ENCODE data around the gene AMDHD2.

The AMDHD2 gene

GRCh38 chr16:2516391-2517240, 3.6 kb upstream of the AMDHD2 start:
- Histone ChIP-seq H3K9ac (ENCODE audit: low read length in 5 of 5) (peak overlapping the region; percentile 25 to 98 (median 55)), H3K36me3 (ENCODE audit: control insufficient read depth in 5 of 5, insufficient read depth in 5 of 5, low read length in 5 of 5) (peaks cover 0 to 9% (median 5%) of the 10 kb centered on the region in 5 donors), H3K27ac (ENCODE audit: low read depth, low read length) (peak overlapping the region; percentile 84), H3K27me3 (ENCODE audit: control insufficient read depth in 5 of 5, insufficient read depth in 4 of 5, low read length in 5 of 5) (no peaks in the 10 kb centered on the region), H3K4me3 (ENCODE audit: low read depth in 1 of 5, low read length in 5 of 5) (peak overlapping the region; percentile 42 to 96 (median 90)), H3K9me3 (ENCODE audit: control insufficient read depth in 5 of 5, low read length in 5 of 5) (no peaks in the 10 kb centered on the region), H3K4me1 (ENCODE audit: control insufficient read depth in 5 of 5, insufficient read depth in 5 of 5, low read length in 5 of 5) (peaks cover 27 to 82% (median 74%) of the 10 kb centered on the region in 5 donors)

GRCh38 chr16:2517954-2518605, 2.1 kb upstream of the AMDHD2 start:
- peak overlapping the region in 1 of 5 donors; percentile 90 for H3K4me3 ChIP-seq (ENCODE audit: low read depth in 1 of 5, low read length in 5 of 5)
- H3K9ac ChIP-seq (ENCODE audit: low read length in 5 of 5): peak overlapping the region in 4 of 5 donors; percentile 31 to 66 (median 40)
- H3K36me3 ChIP-seq (ENCODE audit: control insufficient read depth in 5 of 5, insufficient read depth in 5 of 5, low read length in 5 of 5): peaks cover 0 to 12% (median 7%) of the 10 kb centered on the region in 5 donors

GRCh38 chr16:2518823-2519710, 1.1 kb upstream of the AMDHD2 start:
- Histone ChIP-seq H3K9me3 (ENCODE audit: control insufficient read depth in 5 of 5, low read length in 5 of 5) (no peaks in the 10 kb centered on the region), H3K27me3 (ENCODE audit: control insufficient read depth in 5 of 5, insufficient read depth in 4 of 5, low read length in 5 of 5) (no peaks in the 10 kb centered on the region), H3K36me3 (ENCODE audit: control insufficient read depth in 5 of 5, insufficient read depth in 5 of 5, low read length in 5 of 5) (peaks cover 0 to 22% (median 17%) of the 10 kb centered on the region in 5 donors), H3K4me1 (ENCODE audit: control insufficient read depth in 5 of 5, insufficient read depth in 5 of 5, low read length in 5 of 5) (peaks cover 27 to 63% (median 63%) of the 10 kb centered on the region in 5 donors), H3K9ac (ENCODE audit: low read length in 5 of 5) (peak overlapping the region in 2 of 5 donors; percentile 44 to 66), H3K27ac (ENCODE audit: low read depth, low read length) (peak overlapping the region; percentile 84), H3K4me3 (ENCODE audit: low read depth in 1 of 5, low read length in 5 of 5) (peak overlapping the region in 3 of 5 donors; percentile 4 to 90 (median 38))

More at GRCh38 chr16:2517954-2518605, 2.1 kb upstream of the AMDHD2 start:
- no peaks in the 10 kb centered on the region for H3K9me3 ChIP-seq (ENCODE audit: control insufficient read depth in 5 of 5, low read length in 5 of 5)
- no peaks in the 10 kb centered on the region for H3K27me3 ChIP-seq (ENCODE audit: control insufficient read depth in 5 of 5, insufficient read depth in 4 of 5, low read length in 5 of 5)
- H3K4me1 ChIP-seq (ENCODE audit: control insufficient read depth in 5 of 5, insufficient read depth in 5 of 5, low read length in 5 of 5): peaks cover 27 to 67% (median 67%) of the 10 kb centered on the region in 5 donors
- H3K27ac ChIP-seq (ENCODE audit: low read depth, low read length): peak overlapping the region; percentile 84

- peaks cover 27 to 61% (median 60%) of the 10 kb centered on the region in 5 donors for H3K4me1 ChIP-seq (ENCODE audit: control insufficient read depth in 5 of 5, insufficient read depth in 5 of 5, low read length in 5 of 5)
- H3K4me3 ChIP-seq (ENCODE audit: low read depth in 1 of 5, low read length in 5 of 5): peak overlapping the region in 4 of 5 donors; percentile 4 to 77 (median 38)
- peak overlapping the region; percentile 84 for H3K27ac ChIP-seq (ENCODE audit: low read depth, low read length)
- no peaks in the 10 kb centered on the region for H3K27me3 ChIP-seq (ENCODE audit: control insufficient read depth in 5 of 5, insufficient read depth in 4 of 5, low read length in 5 of 5)
- H3K9me3 ChIP-seq (ENCODE audit: control insufficient read depth in 5 of 5, low read length in 5 of 5): no peaks in the 10 kb centered on the region
- H3K36me3 ChIP-seq (ENCODE audit: control insufficient read depth in 5 of 5, insufficient read depth in 5 of 5, low read length in 5 of 5): peaks cover 0 to 28% (median 22%) of the 10 kb centered on the region in 5 donors
- H3K9ac ChIP-seq (ENCODE audit: low read length in 5 of 5): peak overlapping the region in 2 of 5 donors; percentile 44 to 66
These were observed 475 bp upstream of the AMDHD2 start for GRCh38 chr16:2519711-2520080.

GRCh38 chr16:2520784-2521531, 787 bp downstream of the AMDHD2 start:
- peak overlapping the region; percentile 33 to 77 (median 64) for H3K9ac ChIP-seq (ENCODE audit: low read length in 5 of 5)
- peaks cover 0 to 34% (median 28%) of the 10 kb centered on the region in 5 donors for H3K36me3 ChIP-seq (ENCODE audit: control insufficient read depth in 5 of 5, insufficient read depth in 5 of 5, low read length in 5 of 5)
- peak overlapping the region in 4 of 5 donors; percentile 62 to 77 (median 70) for H3K4me3 ChIP-seq (ENCODE audit: low read depth in 1 of 5, low read length in 5 of 5)
- H3K9me3 ChIP-seq (ENCODE audit: control insufficient read depth in 5 of 5, low read length in 5 of 5): no peaks in the 10 kb centered on the region
- H3K4me1 ChIP-seq (ENCODE audit: control insufficient read depth in 5 of 5, insufficient read depth in 5 of 5, low read length in 5 of 5): peaks cover 21 to 49% (median 48%) of the 10 kb centered on the region in 5 donors
- peak overlapping the region; percentile 62 for H3K27ac ChIP-seq (ENCODE audit: low read depth, low read length)
- H3K27me3 ChIP-seq (ENCODE audit: control insufficient read depth in 5 of 5, insufficient read depth in 4 of 5, low read length in 5 of 5): no peaks in the 10 kb centered on the region

- no peak overlapping the region for H3K27ac ChIP-seq (ENCODE audit: low read depth, low read length)
- H3K9me3 ChIP-seq (ENCODE audit: control insufficient read depth in 5 of 5, low read length in 5 of 5): no peaks in the 10 kb centered on the region
- H3K27me3 ChIP-seq (ENCODE audit: control insufficient read depth in 5 of 5, insufficient read depth in 4 of 5, low read length in 5 of 5): no peaks in the 10 kb centered on the region
- H3K4me3 ChIP-seq (ENCODE audit: low read depth in 1 of 5, low read length in 5 of 5): no peak overlapping the region
- peaks cover 6 to 21% (median 19%) of the 10 kb centered on the region in 5 donors for H3K4me1 ChIP-seq (ENCODE audit: control insufficient read depth in 5 of 5, insufficient read depth in 5 of 5, low read length in 5 of 5)
- H3K9ac ChIP-seq (ENCODE audit: low read length in 5 of 5): no peak overlapping the region
- peaks cover 0 to 60% (median 48%) of the 10 kb centered on the region in 5 donors for H3K36me3 ChIP-seq (ENCODE audit: control insufficient read depth in 5 of 5, insufficient read depth in 5 of 5, low read length in 5 of 5)
These were observed 3.6 kb downstream of the AMDHD2 start for GRCh38 chr16:2523801-2524231.

GRCh38 chr16:2524339-2524938, 4.3 kb downstream of the AMDHD2 start:
- H3K9me3 ChIP-seq (ENCODE audit: control insufficient read depth in 5 of 5, low read length in 5 of 5): no peaks in the 10 kb centered on the region
- peaks cover 0 to 60% (median 51%) of the 10 kb centered on the region in 5 donors for H3K36me3 ChIP-seq (ENCODE audit: control insufficient read depth in 5 of 5, insufficient read depth in 5 of 5, low read length in 5 of 5)
- no peak overlapping the region for H3K27ac ChIP-seq (ENCODE audit: low read depth, low read length)
- peak overlapping the region in 1 of 5 donors; percentile 19 for H3K9ac ChIP-seq (ENCODE audit: low read length in 5 of 5)
- H3K4me3 ChIP-seq (ENCODE audit: low read depth in 1 of 5, low read length in 5 of 5): no peak overlapping the region
- no peaks in the 10 kb centered on the region for H3K27me3 ChIP-seq (ENCODE audit: control insufficient read depth in 5 of 5, insufficient read depth in 4 of 5, low read length in 5 of 5)
- H3K4me1 ChIP-seq (ENCODE audit: control insufficient read depth in 5 of 5, insufficient read depth in 5 of 5, low read length in 5 of 5): peaks cover 6 to 15% (median 13%) of the 10 kb centered on the region in 5 donors

- H3K27ac ChIP-seq (ENCODE audit: low read depth, low read length): no peak overlapping the region
- H3K27me3 ChIP-seq (ENCODE audit: control insufficient read depth in 5 of 5, insufficient read depth in 4 of 5, low read length in 5 of 5): no peaks in the 10 kb centered on the region
- H3K4me3 ChIP-seq (ENCODE audit: low read depth in 1 of 5, low read length in 5 of 5): no peak overlapping the region
- no peak overlapping the region for H3K9ac ChIP-seq (ENCODE audit: low read length in 5 of 5)
- peaks cover 0 to 72% (median 57%) of the 10 kb centered on the region in 5 donors for H3K36me3 ChIP-seq (ENCODE audit: control insufficient read depth in 5 of 5, insufficient read depth in 5 of 5, low read length in 5 of 5)
- peaks cover 2 to 10% (median 7%) of the 10 kb centered on the region in 5 donors for H3K4me1 ChIP-seq (ENCODE audit: control insufficient read depth in 5 of 5, insufficient read depth in 5 of 5, low read length in 5 of 5)
- H3K9me3 ChIP-seq (ENCODE audit: control insufficient read depth in 5 of 5, low read length in 5 of 5): no peaks in the 10 kb centered on the region
These were observed 6.0 kb downstream of the AMDHD2 start for GRCh38 chr16:2526135-2526534.
